Measurements from ENCODE around the gene DPP10.

The DPP10 gene

DNA sequence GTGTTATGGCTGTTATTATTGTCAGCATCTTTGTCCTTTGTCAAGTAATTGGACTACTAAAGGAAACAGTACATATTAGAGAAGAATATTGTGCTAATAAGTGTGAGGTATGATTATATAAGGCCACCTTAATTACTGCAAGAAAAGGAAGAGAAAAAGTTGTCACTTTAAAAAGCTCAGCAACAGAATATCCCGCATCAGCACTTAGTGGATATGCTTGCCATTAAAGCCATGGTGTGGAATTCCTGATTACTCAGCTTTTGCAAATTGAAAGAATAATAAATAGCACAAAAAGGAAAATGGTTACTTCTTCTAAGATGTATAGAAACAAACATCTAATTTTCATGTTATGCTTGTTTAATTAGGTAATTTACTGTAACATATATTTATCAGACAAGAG, 347.5 kb downstream of the DPP10 start:
- no peak for DNase-seq (ENCODE audit: extremely low read depth in 1 of 2, low read depth in 1 of 2)

DNA sequence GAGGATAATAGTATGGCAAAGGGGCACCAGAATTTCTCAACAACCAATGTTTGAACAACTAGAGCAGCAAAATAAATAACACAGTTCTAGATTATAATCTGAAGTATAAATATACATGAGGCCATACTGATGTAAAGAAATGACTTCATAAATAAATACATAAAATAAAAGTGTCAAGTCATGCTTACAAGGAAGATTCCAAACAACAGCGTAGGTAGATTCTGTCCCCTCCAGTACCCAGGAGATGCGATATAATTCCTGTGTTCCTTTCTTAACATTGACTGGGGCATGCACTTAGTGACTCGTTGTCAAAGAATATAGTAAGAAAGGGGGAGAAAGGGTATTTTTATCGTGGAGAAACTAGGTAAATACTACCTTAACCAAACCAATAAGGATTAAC, 355.1 kb downstream of the DPP10 start:
- DNase-seq (ENCODE audit: extremely low read depth in 1 of 2, low read depth in 1 of 2) = no peak

GRCh38 chr2:114797942-114798341, 355.5 kb downstream of the DPP10 start:
- no peak for DNase-seq (ENCODE audit: extremely low read depth in 1 of 2, low read depth in 1 of 2)

GRCh38 chr2:114800371-114800770, 357.9 kb downstream of the DPP10 start:
- DNase-seq (ENCODE audit: extremely low read depth in 1 of 2, low read depth in 1 of 2) = no peak

- no peak for DNase-seq (ENCODE audit: extremely low read depth in 1 of 2, low read depth in 1 of 2)
Measured at GRCh38 chr2:114805195-114805594, 362.8 kb downstream of the DPP10 start.

DNA sequence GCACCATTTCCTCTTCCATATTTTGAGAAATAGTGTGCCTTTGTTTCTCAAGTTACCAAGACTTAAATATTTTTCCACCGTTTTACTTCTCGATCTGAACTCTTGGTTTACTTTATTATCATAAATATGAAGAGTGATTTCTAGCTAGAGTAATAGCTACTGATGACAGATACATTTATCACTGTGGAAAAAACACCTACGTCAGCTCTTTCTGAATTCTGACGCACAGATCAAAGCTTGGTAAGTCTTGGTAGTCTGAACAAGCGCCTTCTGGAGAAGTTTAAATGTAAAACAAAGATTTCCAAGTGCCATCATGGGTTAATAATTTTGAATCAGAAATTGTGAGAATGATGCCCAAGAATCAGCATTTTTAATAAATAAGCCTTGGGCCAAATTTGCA, 367.7 kb downstream of the DPP10 start:
- no peak for DNase-seq (ENCODE audit: extremely low read depth in 1 of 2, low read depth in 1 of 2)

DNA sequence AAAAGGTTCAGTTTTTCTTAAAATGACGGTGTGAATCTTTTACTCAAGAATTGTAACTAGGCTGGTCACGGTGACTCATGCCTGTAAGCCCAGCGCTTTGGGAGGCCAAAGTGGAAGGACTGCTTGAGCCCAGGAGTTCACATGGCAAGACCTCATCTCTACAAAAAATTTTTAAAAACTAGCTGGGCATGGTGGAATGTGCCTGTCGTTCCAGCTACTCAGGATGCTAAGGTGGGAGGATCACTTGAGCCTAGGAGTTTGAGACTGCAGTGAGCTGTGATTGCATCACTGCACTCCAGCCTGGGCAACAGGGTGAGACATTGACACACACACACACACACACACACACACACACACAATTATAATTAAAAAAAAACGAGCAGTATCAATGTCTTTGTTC, 369.8 kb downstream of the DPP10 start:
- no peak for DNase-seq (ENCODE audit: extremely low read depth in 1 of 2, low read depth in 1 of 2)

- no peak for DNase-seq (ENCODE audit: extremely low read depth in 1 of 2, low read depth in 1 of 2)
Measured at GRCh38 chr2:114814355-114814754, 371.9 kb downstream of the DPP10 start.

GRCh38 chr2:114821055-114821454, 378.6 kb downstream of the DPP10 start:
- no peak for DNase-seq (ENCODE audit: extremely low read depth in 1 of 2, low read depth in 1 of 2)

GRCh38 chr2:114843963-114844362, 401.5 kb downstream of the DPP10 start:
- no peak for DNase-seq (ENCODE audit: extremely low read depth in 1 of 2, low read depth in 1 of 2)

- no peak for DNase-seq (ENCODE audit: extremely low read depth in 1 of 2, low read depth in 1 of 2)
Measured at GRCh38 chr2:114857196-114857595, 414.8 kb downstream of the DPP10 start.

GRCh38 chr2:114859726-114860510, 417.5 kb downstream of the DPP10 start:
- no peak for DNase-seq (ENCODE audit: extremely low read depth in 1 of 2, low read depth in 1 of 2)

DNA sequence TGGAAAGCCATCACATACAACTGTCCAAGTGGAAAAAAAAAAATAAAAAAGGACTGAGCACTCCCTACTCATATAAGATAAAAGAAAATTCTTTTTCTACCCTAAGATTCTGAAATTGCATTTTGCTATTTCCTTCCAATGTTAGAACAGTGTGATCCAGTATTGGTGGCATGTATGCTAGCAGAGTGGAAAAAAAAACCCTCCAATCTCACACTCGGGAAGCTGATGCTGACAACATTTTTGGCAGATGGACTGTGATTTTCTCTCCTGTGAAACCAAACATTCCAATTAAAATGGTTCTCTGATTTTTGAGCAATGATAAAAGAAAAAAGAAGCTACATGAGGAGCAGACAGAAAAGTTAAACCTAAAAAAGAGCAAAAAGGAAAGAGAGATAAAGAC, 419.8 kb downstream of the DPP10 start:
- DNase-seq (ENCODE audit: extremely low read depth in 1 of 2, low read depth in 1 of 2) = no peak

DNA sequence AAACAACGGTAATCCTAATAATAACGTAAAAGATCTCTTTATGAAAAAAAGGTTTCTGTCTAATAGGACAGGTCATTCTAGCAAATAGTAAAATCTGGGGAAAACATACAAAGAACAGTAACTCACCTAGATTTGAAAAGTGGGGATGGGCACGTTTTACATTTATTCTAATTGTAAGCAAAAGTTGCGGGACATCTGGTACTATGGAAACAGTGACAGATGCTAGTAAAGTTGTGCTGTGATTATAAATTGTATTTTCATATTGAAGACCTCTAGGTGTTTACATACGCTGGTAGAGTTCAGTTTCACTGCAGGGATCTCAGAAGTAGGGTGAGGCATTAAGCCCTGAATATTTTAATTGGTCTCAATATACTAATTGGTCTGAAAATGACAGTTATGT, 422.5 kb downstream of the DPP10 start:
- no peak for DNase-seq (ENCODE audit: extremely low read depth in 1 of 2, low read depth in 1 of 2)

GRCh38 chr2:114880046-114880445, 437.6 kb downstream of the DPP10 start:
- DNase-seq (ENCODE audit: extremely low read depth in 1 of 2, low read depth in 1 of 2) = no peak

GRCh38 chr2:114919985-114920384, 477.5 kb downstream of the DPP10 start:
- no peak for DNase-seq (ENCODE audit: extremely low read depth in 1 of 2, low read depth in 1 of 2)

DNA sequence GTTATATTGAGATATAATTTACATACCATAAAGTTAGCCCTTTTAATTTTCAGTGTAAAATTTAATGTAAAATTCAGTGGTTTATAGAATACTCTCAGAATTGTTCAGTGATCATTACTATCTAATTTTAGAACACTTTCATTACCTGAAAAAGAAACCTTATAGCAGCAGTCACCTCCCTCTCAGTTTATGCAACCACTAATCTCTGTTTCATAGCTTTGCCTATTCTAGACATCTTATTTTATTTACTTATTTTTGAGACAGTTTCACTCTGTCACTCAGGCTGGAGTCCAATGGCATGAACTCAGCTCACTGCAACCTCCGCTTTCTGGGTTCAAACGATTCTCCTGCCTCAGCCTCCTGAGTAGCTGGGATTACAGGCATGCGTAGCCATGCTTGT, 479.6 kb downstream of the DPP10 start:
- no peak for DNase-seq (ENCODE audit: extremely low read depth in 1 of 2, low read depth in 1 of 2)

DNA sequence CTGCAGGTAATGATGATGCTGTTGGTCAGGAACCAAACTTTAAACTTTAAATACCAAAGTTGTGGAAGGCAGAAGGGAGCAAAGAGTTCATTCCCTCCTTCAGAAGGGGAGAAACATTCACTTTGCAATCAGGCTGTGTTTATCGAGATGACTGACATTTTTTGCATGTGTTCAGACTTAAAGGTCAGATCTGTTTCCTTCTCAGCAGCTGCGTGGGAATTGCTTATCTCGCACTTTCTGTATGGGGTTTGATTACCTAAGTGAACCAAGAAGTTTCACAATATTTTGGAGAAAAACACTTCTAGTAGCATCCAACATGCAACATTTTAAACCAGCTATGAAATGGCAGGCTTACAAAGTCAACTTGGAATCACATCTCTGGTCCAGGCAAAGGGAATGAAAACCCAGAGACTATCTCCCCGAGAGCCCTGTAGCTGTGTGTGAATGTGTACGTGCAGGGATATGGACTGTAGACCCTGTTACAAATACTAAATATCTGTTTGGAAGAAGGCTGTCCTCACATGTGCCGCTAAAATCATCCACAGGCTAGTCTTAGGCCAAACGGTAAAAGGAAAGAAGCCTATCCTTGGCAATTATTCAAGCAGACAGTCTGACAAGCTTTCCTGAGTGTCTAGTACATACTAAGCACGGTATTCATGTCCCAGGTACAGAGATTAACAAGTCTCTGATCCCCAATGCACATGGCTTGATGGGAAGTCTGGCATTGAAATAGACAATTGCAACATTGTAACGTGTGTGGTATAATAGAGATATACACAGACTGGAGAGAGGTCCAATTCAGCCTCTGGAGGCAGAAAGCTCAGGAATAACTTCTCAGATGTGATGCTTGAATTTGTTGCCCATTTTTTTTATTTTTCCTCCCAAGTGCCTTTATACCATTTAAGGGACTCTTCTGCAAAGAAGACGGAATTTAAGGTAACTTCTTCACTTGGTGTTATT, 483.1 kb downstream of the DPP10 start:
- no peak for DNase-seq (ENCODE audit: extremely low read depth in 1 of 2, low read depth in 1 of 2)

GRCh38 chr2:114926303-114926702, 483.9 kb downstream of the DPP10 start:
- no peak for DNase-seq (ENCODE audit: extremely low read depth in 1 of 2, low read depth in 1 of 2)

DNA sequence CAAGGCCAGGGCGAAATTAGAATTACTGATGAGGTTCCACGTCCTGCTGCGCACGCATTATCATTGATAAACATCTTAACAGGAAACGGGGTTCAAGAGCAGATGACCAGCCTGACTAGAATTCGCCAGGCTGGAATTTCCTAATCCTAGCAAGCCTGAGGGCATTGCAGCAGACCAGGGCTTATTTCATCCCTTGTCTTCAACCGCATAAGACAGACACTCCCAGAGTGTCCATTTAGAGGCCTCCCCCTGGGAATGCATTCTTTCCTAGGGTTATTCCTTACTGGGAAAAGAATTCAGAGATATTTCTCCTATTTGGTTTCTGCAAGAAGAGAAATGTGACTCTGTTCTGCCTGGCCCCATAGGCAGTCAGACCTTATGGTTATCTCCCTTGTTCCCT, 486.8 kb downstream of the DPP10 start:
- DNase-seq (ENCODE audit: extremely low read depth in 1 of 2, low read depth in 1 of 2) = no peak

DNA sequence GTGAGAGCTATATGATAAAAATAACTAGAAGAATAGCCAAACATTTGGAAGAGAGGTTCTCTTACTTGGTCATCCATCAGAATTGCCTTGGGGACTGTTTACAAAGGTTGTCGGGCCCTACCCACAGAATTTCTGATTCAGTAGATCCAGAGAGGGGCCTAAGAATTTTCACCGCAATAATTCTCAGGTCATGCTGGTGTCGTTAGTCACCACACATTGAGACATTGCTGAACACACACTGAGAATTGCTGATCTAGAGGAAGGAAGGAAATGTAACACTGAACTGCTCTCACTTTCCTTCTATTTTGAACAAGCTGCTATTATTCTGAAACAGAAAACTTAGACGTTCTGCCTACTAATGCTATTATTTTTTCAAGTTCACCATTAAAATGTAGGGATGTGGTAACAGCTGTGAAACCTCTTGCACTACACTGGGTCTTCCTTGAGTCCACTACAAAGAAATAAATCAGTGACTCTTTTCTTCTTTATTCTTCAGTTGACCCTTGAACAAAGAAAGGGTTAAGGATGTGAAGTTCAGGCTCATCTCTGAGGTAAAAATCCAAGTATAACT, 491.3 kb downstream of the DPP10 start:
- no peak for DNase-seq (ENCODE audit: extremely low read depth in 1 of 2, low read depth in 1 of 2)

- no peak for DNase-seq (ENCODE audit: extremely low read depth in 1 of 2, low read depth in 1 of 2)
Measured at GRCh38 chr2:114935031-114935430, 492.6 kb downstream of the DPP10 start.
